HL-60 (cell line): ENCODE results near the gene DTD2.

Source experiments
- CTCF ChIP-seq: IDR thresholded peaks from one replicate; pipeline ENCODE4 v1.5.1; 2011; ENCODE audit warnings: low read length, control low read depth, inconsistent platforms; ENCODE audit not compliant: insufficient read depth
- GABPA ChIP-seq: IDR thresholded peaks from 2 replicates; pipeline ENCODE4 v1.6.1; 2012; ENCODE audit warnings: low read depth
- POLR2AphosphoS5 ChIP-seq: IDR thresholded peaks from 2 replicates; pipeline ENCODE4 v1.6.1; 2012; ENCODE audit warnings: low read depth
- SPI1 ChIP-seq: IDR thresholded peaks from 2 replicates; pipeline ENCODE4 v1.6.1; 2012; ENCODE audit warnings: low read depth, mild to moderate bottlenecking, borderline replicate concordance

- no peak for TF ChIP-seq CTCF
- no peak for TF ChIP-seq GABPA
- no peak for TF ChIP-seq SPI1
- no peak for TF ChIP-seq POLR2AphosphoS5
These were observed 22.9 kb upstream of the DTD2 start for GRCh38 chr14:31480156-31480555.
